ENCODE measurements around the gene KBTBD2. TPM values are rescaled to one million over a fixed set of nuclear protein-coding genes. Genes with fewer than 3 reads are reported as not detected.
"Not testable (repeated sequence)": the region's sequence is repeated elsewhere in the genome, so short reads cannot be mapped to it uniquely, and the experiment has no call there.

KBTBD2 gene
- polyA plus RNA-seq, 2 donors = 12.1 to 12.5 TPM

DNA sequence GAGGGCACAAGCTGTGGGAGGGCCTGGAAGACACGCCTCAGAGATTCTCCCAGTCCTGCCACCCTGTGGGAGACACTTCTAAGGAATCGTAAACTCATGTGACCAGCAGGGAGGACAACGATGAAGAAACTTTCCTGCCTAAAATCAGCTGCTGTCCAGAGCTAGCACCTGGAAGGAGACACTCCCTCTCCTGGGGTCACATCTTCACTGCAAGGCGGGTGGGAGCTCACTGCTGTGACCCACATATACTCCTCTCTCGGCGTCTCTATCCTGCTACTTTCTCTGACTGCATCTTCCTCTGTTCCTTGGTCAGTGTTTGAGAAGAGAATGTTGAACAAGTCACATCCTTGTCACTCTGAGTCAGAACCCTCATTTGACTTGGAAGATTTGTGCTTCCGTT lies 25.4 kb upstream of the KBTBD2 start:
- H3K27me3 ChIP-seq (ENCODE audit: control insufficient read depth in 1 of 2, insufficient read depth in 2 of 2, low read length in 2 of 2); H3K9me3 ChIP-seq (ENCODE audit: control insufficient read depth in 2 of 2, insufficient read depth in 1 of 2, low read depth in 1 of 2, low read length in 1 of 2); H3K27ac ChIP-seq (ENCODE audit: low read depth in 2 of 2, low read length in 1 of 2); H3K4me3 ChIP-seq (ENCODE audit: low read depth in 1 of 2, low read length in 2 of 2); H3K4me1 ChIP-seq (ENCODE audit: control insufficient read depth in 2 of 2, insufficient read depth in 2 of 2, low read length in 1 of 2): not testable (repeated sequence)
- H3K36me3 ChIP-seq (ENCODE audit: control insufficient read depth in 2 of 2, insufficient read depth in 2 of 2, low read length in 1 of 2) = peaks cover 2 to 11% of the 10 kb centered on the region in 2 donors
- WGBS, 2 donors = 86 to 93% methylated on average over 4 to 6 of the region's 7 CpGs

DNA sequence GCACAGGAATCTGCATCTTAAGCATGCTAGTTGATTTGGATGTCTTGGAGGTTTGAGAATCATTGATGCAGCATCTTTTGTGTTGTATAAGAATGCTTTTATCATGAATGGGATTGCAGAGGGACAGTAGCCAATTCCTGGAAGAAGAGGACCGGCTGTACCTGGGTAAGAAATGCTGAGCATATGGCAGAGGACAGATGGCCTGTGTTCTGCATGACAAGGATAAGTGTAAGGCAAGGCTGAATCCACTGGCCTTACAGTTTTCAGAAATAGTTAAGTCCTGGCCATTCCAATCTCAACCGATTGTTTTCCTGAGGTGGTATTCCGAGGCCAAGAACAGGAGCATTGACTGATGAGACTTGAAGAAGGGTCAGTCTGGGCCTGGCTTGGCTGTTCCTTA lies 24.4 kb upstream of the KBTBD2 start:
- H3K9me3 ChIP-seq (ENCODE audit: control insufficient read depth in 2 of 2, insufficient read depth in 1 of 2, low read depth in 1 of 2, low read length in 1 of 2) = no peaks in the 10 kb centered on the region
- no peak overlapping the region for H3K27ac ChIP-seq (ENCODE audit: low read depth in 2 of 2, low read length in 1 of 2)
- no peak overlapping the region for H3K4me3 ChIP-seq (ENCODE audit: low read depth in 1 of 2, low read length in 2 of 2)
- no peaks in the 10 kb centered on the region for H3K27me3 ChIP-seq (ENCODE audit: control insufficient read depth in 1 of 2, insufficient read depth in 2 of 2, low read length in 2 of 2)
- H3K4me1 ChIP-seq (ENCODE audit: control insufficient read depth in 2 of 2, insufficient read depth in 2 of 2, low read length in 1 of 2) = no peaks in the 10 kb centered on the region
- 86 to 92% methylated on average over 3 of the region's 3 CpGs for WGBS, 2 donors
- peaks cover 2 to 11% of the 10 kb centered on the region in 2 donors for H3K36me3 ChIP-seq (ENCODE audit: control insufficient read depth in 2 of 2, insufficient read depth in 2 of 2, low read length in 1 of 2)

DNA sequence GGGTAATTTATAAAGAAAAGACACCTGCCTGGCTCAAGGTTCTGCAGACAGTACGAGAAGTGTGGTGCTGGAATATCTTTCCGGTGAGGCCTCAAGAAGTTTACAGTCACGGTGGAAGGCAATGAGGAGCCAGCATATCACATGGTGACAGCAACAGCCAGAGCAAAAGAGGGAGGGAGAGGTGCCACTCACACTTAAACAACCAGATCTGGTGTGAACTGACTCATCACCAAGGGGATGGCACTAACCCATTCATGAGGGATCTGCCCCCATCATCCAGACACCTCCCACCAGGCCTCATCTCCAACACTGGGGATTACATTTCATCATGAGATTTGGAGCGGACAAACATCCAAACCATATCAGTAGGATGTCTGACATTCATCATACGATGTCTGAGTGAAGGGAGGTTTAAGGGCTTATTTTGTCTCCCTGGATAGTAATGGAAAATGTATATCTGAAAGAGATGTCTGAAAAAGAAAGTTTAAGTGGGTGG lies 23.5 kb upstream of the KBTBD2 start:
- H3K36me3 ChIP-seq (ENCODE audit: control insufficient read depth in 2 of 2, insufficient read depth in 2 of 2, low read length in 1 of 2) = peaks cover 2 to 11% of the 10 kb centered on the region in 2 donors
- 93 to 94% methylated on average over 5 of the region's 5 CpGs for WGBS, 2 donors

DNA sequence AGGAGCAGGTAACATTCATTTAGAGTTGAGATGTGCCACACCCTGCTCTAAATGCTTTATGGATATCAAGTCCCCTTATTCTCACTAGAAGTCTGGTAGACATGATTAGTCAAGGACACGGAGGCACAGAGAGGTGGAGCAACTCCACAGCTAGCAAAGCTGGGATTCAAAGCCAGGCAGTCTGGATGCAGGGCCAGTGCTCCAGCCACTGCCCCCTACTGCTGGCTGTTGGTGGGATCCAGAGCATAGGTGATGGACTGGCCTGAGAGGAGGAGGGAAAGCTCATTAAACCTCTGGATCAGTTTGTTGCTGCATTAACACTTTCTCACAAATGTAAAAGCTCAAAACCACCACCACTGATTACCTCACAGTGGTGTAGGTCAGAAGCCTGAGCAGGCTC lies 22.6 kb upstream of the KBTBD2 start:
- no peaks in the 10 kb centered on the region for H3K27me3 ChIP-seq (ENCODE audit: control insufficient read depth in 1 of 2, insufficient read depth in 2 of 2, low read length in 2 of 2)
- no peaks in the 10 kb centered on the region for H3K9me3 ChIP-seq (ENCODE audit: control insufficient read depth in 2 of 2, insufficient read depth in 1 of 2, low read depth in 1 of 2, low read length in 1 of 2)
- 79 to 96% methylated on average over 1 of the region's 1 CpG for WGBS, 2 donors
- no peak overlapping the region for H3K4me3 ChIP-seq (ENCODE audit: low read depth in 1 of 2, low read length in 2 of 2)
- H3K36me3 ChIP-seq (ENCODE audit: control insufficient read depth in 2 of 2, insufficient read depth in 2 of 2, low read length in 1 of 2) = peaks cover 2 to 11% of the 10 kb centered on the region in 2 donors
- H3K4me1 ChIP-seq (ENCODE audit: control insufficient read depth in 2 of 2, insufficient read depth in 2 of 2, low read length in 1 of 2) = no peaks in the 10 kb centered on the region
- no peak overlapping the region for H3K27ac ChIP-seq (ENCODE audit: low read depth in 2 of 2, low read length in 1 of 2)

More for the DNA sequence above, 23.5 kb upstream of the KBTBD2 start:
- Histone ChIP-seq H3K27ac (ENCODE audit: low read depth in 2 of 2, low read length in 1 of 2) (no peak overlapping the region), H3K4me3 (ENCODE audit: low read depth in 1 of 2, low read length in 2 of 2) (no peak overlapping the region), H3K9me3 (ENCODE audit: control insufficient read depth in 2 of 2, insufficient read depth in 1 of 2, low read depth in 1 of 2, low read length in 1 of 2) (no peaks in the 10 kb centered on the region), H3K27me3 (ENCODE audit: control insufficient read depth in 1 of 2, insufficient read depth in 2 of 2, low read length in 2 of 2) (no peaks in the 10 kb centered on the region), H3K4me1 (ENCODE audit: control insufficient read depth in 2 of 2, insufficient read depth in 2 of 2, low read length in 1 of 2) (no peaks in the 10 kb centered on the region)

DNA sequence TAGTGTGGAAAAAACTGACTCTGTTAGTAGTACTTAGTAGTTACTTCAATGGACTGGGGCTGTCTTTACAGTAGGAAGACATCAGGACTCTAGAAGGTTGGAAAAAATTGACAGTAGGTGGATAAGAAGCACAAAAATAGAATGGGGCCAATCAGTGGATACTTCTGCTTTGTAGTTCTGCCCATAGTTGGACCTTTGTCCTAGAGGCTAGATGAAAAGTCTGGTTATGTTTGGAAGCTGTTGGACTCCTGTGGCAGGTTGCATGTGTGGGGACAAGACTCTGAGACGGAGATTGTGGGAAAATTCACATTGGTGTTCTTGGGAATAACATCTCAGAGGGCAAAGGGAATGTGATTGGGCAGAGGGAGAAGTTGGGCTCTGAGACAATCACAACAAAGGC lies 18.6 kb upstream of the KBTBD2 start:
- Histone ChIP-seq H3K27me3 (ENCODE audit: control insufficient read depth in 1 of 2, insufficient read depth in 2 of 2, low read length in 2 of 2) (no peaks in the 10 kb centered on the region), H3K27ac (ENCODE audit: low read depth in 2 of 2, low read length in 1 of 2) (no peak overlapping the region), H3K9me3 (ENCODE audit: control insufficient read depth in 2 of 2, insufficient read depth in 1 of 2, low read depth in 1 of 2, low read length in 1 of 2) (no peaks in the 10 kb centered on the region), H3K4me3 (ENCODE audit: low read depth in 1 of 2, low read length in 2 of 2) (no peak overlapping the region), H3K36me3 (ENCODE audit: control insufficient read depth in 2 of 2, insufficient read depth in 2 of 2, low read length in 1 of 2) (peaks cover 0 to 5% of the 10 kb centered on the region in 2 donors), H3K4me1 (ENCODE audit: control insufficient read depth in 2 of 2, insufficient read depth in 2 of 2, low read length in 1 of 2) (no peaks in the 10 kb centered on the region)
- WGBS, 2 donors = 81 to 91% methylated on average over 1 of the region's 1 CpG

DNA sequence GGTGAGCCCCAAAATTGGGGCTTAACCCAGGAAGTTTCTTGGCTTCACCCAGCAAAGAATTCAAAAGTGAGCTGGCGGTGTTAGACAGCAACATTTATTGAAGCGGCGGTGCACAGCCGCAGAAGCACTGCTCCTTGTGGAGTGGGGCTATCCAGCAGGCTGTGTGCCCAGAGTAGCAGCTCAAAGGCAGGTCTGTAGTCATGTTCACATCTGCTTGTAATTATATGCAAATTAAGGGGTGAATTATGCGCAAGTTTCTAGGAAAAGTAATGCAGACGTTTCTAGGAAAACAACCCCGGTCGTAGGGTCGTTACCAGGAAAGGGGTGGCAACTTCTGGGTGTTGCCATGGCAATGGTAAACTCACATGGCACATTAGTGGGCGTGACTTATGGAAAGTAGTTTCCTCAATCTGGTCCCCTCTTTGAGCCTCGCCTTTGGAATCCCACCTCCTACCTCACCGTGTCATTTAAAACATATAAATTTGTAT lies 13.7 kb upstream of the KBTBD2 start:
- no peaks in the 10 kb centered on the region for H3K27me3 ChIP-seq (ENCODE audit: control insufficient read depth in 1 of 2, insufficient read depth in 2 of 2, low read length in 2 of 2)
- no peaks in the 10 kb centered on the region for H3K36me3 ChIP-seq (ENCODE audit: control insufficient read depth in 2 of 2, insufficient read depth in 2 of 2, low read length in 1 of 2)
- WGBS, 2 donors = 18 to 22% methylated on average over 12 of the region's 12 CpGs
- no peaks in the 10 kb centered on the region for H3K9me3 ChIP-seq (ENCODE audit: control insufficient read depth in 2 of 2, insufficient read depth in 1 of 2, low read depth in 1 of 2, low read length in 1 of 2)
- peak overlapping the region in 1 of 2 donors; percentile 33 for H3K4me3 ChIP-seq (ENCODE audit: low read depth in 1 of 2, low read length in 2 of 2)
- no peaks in the 10 kb centered on the region for H3K4me1 ChIP-seq (ENCODE audit: control insufficient read depth in 2 of 2, insufficient read depth in 2 of 2, low read length in 1 of 2)
- H3K27ac ChIP-seq (ENCODE audit: low read depth in 2 of 2, low read length in 1 of 2) = no peak overlapping the region

DNA sequence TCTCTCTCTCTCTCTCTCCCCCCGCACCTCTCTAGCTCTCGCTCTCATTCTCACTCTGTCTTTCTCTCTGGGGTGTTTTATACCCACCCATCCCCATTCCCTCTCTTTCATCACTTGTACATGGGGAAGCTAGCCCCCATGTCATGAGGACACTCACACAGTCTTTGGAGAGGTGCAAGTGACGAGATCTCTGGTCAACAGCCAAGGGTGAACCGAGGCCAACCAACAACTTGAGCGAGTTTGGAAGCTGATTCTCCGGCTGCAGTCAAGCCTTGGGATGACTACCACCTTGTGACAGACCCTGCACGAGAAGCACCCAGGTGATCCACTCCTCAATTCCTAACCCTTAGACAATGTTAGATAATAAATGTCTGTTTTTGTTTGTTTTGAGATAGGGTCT lies 10.1 kb upstream of the KBTBD2 start:
- no peaks in the 10 kb centered on the region for H3K36me3 ChIP-seq (ENCODE audit: control insufficient read depth in 2 of 2, insufficient read depth in 2 of 2, low read length in 1 of 2)
- H3K27me3 ChIP-seq (ENCODE audit: control insufficient read depth in 1 of 2, insufficient read depth in 2 of 2, low read length in 2 of 2) = no peaks in the 10 kb centered on the region
- no peaks in the 10 kb centered on the region for H3K4me1 ChIP-seq (ENCODE audit: control insufficient read depth in 2 of 2, insufficient read depth in 2 of 2, low read length in 1 of 2)
- 87 to 90% methylated on average over 7 of the region's 7 CpGs for WGBS, 2 donors
- no peak overlapping the region for H3K27ac ChIP-seq (ENCODE audit: low read depth in 2 of 2, low read length in 1 of 2)
- H3K9me3 ChIP-seq (ENCODE audit: control insufficient read depth in 2 of 2, insufficient read depth in 1 of 2, low read depth in 1 of 2, low read length in 1 of 2) = no peaks in the 10 kb centered on the region
- no peak overlapping the region for H3K4me3 ChIP-seq (ENCODE audit: low read depth in 1 of 2, low read length in 2 of 2)

DNA sequence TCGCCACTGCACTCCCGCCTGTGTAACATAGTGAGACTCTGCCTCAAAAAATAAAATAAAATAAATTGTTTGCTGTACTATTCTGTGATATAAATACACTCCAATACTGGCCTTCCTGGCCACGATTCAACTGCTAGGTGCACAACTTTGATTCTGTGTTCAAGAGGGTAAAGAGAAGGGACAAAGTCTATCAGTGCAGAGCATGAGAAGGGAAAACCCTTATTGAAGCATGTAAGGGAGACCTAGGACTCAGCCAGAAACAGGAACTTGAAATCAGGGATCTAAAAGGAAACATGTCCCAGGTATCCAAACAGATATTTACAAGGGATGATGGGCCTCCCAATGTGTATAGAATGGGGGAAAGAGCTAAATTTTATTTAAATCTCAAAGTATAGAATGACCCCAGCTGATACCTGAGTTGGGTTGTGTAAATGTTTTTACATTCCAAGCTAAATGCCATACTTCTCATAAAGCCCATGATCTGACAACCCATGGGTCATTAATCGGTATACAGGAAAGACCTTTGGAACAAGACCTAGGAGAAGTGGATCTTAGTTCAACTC lies 9.0 kb upstream of the KBTBD2 start:
- Histone ChIP-seq H3K27me3 (ENCODE audit: control insufficient read depth in 1 of 2, insufficient read depth in 2 of 2, low read length in 2 of 2) (no peaks in the 10 kb centered on the region), H3K4me3 (ENCODE audit: low read depth in 1 of 2, low read length in 2 of 2) (no peak overlapping the region), H3K36me3 (ENCODE audit: control insufficient read depth in 2 of 2, insufficient read depth in 2 of 2, low read length in 1 of 2) (no peaks in the 10 kb centered on the region), H3K9me3 (ENCODE audit: control insufficient read depth in 2 of 2, insufficient read depth in 1 of 2, low read depth in 1 of 2, low read length in 1 of 2) (no peaks in the 10 kb centered on the region), H3K27ac (ENCODE audit: low read depth in 2 of 2, low read length in 1 of 2) (no peak overlapping the region), H3K4me1 (ENCODE audit: control insufficient read depth in 2 of 2, insufficient read depth in 2 of 2, low read length in 1 of 2) (no peaks in the 10 kb centered on the region)
- WGBS, 2 donors = 85 to 94% methylated on average over 4 of the region's 4 CpGs

DNA sequence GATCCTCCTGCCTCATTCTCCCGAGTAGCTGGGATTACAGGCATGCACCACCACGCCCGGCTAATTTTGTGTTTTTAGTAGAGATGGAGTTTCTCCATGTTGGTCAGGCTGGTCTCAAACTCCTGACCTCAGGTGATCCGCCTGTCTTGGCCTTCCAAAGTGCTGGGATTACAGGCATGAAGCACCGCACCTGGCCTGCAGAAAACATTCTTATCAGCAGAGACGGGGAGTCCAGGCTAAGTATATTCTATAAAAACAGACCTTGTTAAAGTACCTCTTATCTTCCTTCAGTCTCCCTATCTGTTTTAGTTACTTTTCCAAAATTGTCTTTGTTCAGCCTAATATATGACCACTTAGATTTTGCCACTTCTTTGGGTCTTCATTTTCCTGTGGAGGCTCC lies 5.8 kb upstream of the KBTBD2 start:
- 85 to 90% methylated on average over 5 to 6 of the region's 6 CpGs for WGBS, 2 donors
- H3K27me3 ChIP-seq (ENCODE audit: control insufficient read depth in 1 of 2, insufficient read depth in 2 of 2, low read length in 2 of 2); H3K4me3 ChIP-seq (ENCODE audit: low read depth in 1 of 2, low read length in 2 of 2); H3K36me3 ChIP-seq (ENCODE audit: control insufficient read depth in 2 of 2, insufficient read depth in 2 of 2, low read length in 1 of 2); H3K9me3 ChIP-seq (ENCODE audit: control insufficient read depth in 2 of 2, insufficient read depth in 1 of 2, low read depth in 1 of 2, low read length in 1 of 2); H3K27ac ChIP-seq (ENCODE audit: low read depth in 2 of 2, low read length in 1 of 2); H3K4me1 ChIP-seq (ENCODE audit: control insufficient read depth in 2 of 2, insufficient read depth in 2 of 2, low read length in 1 of 2): not testable (repeated sequence)
